K562 (cell line): ENCODE data around the gene ANKRD44. TPM values are rescaled to one million over a fixed set of nuclear protein-coding genes. Genes with fewer than 3 reads are reported as not detected.

ENCODE experiments used
- ATAC-seq: fragments of 200-7000 bp; cut with Tn5 transposase; 3 replicates; pipeline ENCODE4 v1.9.1; 2020; ENCODE audit warnings: moderate library complexity
- BruUV-seq: library from RNA; stranded (reverse); fragments of 400-500 nt; replicated peaks from 2 replicates; lab custom pipeline; 2021; lab: Mats Ljungman, UMichigan
- CTCF ChIA-PET: fragments of 300-600 bp; formaldehyde crosslinking; extraction: SDS; loops from one replicate; lab custom pipeline; 2021; ENCODE audit warnings: low intra/inter-chr PET ratio; lab: Yijun Ruan, JAX
- POLR2A ChIA-PET: fragments of 300-600, 350-650 bp; sonication (Branson Sonifier 250); formaldehyde crosslinking; extraction: SDS; loops from one replicate; lab custom pipeline; 2021; ENCODE audit warnings: antibody characterized with exemption, inconsistent platforms; lab: Yijun Ruan, JAX
- DNase-seq, 4 experiments: peaks; one replicate each; pipeline versions ENCODE4 v3.0.0 to v3.0.0-alpha.2; 2011 to 2018; ENCODE audit warnings: low spot score in 3 of 4, mixed read lengths in 3 of 4; ENCODE audit errors: extremely low read depth in 1 of 4
- FAIRE-seq: peaks from 2 replicates; lab custom pipeline; 2011; peaks lifted over from hg19 to GRCh38; lab: Jason Lieb, UNC
- H2AFZ ChIP-seq: 2 replicates; pipeline ENCODE4 v1.6.0; 2011; ENCODE audit warnings: low read depth, low read length, control low read depth, inconsistent platforms
- H3K27ac ChIP-seq: fragments of 200-600 bp; 3 replicates; pipeline ENCODE4 v1.8.0; 2011; ENCODE audit warnings: low read depth, mild to moderate bottlenecking, control low read depth, inconsistent platforms, low read length, moderate library complexity, mixed read lengths; ENCODE audit errors: extremely low read depth
- H3K27me3 ChIP-seq, 2 experiments: fragments of 300-600 bp in 1 of 2; 2 replicates in 1 of 2; 3 replicates in 1 of 2; pipeline versions ENCODE4 v1.6.0 to v1.8.0; 2011; ENCODE audit warnings: inconsistent platforms in 2 of 2, low read length in 2 of 2, mild to moderate bottlenecking in 1 of 2, mixed read lengths in 1 of 2, moderate library complexity in 1 of 2; ENCODE audit not compliant: control insufficient read depth in 2 of 2, insufficient read depth in 2 of 2
- H3K36me3 ChIP-seq: fragments of 300-600 bp; 3 replicates; pipeline ENCODE4 v1.8.0; 2011; ENCODE audit warnings: mild to moderate bottlenecking, low read length, inconsistent platforms; ENCODE audit not compliant: control insufficient read depth, insufficient read depth
- H3K4me1 ChIP-seq, 2 experiments: fragments of 200-600 bp in 1 of 2; replicated peaks in 1 of 2; 2 replicates in 1 of 2; 3 replicates in 1 of 2; pipeline versions ENCODE4 v1.5.1 to v1.8.0; 2011; ENCODE audit warnings: inconsistent platforms in 2 of 2, low read length in 2 of 2, mild to moderate bottlenecking in 1 of 2, mixed read lengths in 1 of 2, moderate library complexity in 1 of 2; ENCODE audit not compliant: control insufficient read depth in 2 of 2, insufficient read depth in 2 of 2
- H3K4me2 ChIP-seq: 2 replicates; pipeline ENCODE4 v1.6.1; 2011; ENCODE audit warnings: low read length, control low read depth, inconsistent platforms, mixed read lengths; ENCODE audit not compliant: insufficient read depth
- H3K4me3 ChIP-seq: fragments of 200-600 bp; sonication (generic), shearing (Covaris generic); 2 replicates; pipeline ENCODE4 v1.5.1; 2016; ENCODE audit warnings: control low read depth, inconsistent platforms
- H3K79me2 ChIP-seq: fragments of 200-600 bp; 3 replicates; pipeline ENCODE4 v1.8.0; 2011; ENCODE audit warnings: low read length, inconsistent platforms; ENCODE audit not compliant: control insufficient read depth, insufficient read depth
- H3K9ac ChIP-seq, 2 experiments: 2 replicates each; pipeline versions ENCODE4 v1.6.0 to v1.6.1; 2011; ENCODE audit warnings: low read depth in 2 of 2, low read length in 2 of 2, control low read depth in 1 of 2, inconsistent platforms in 1 of 2, mild to moderate bottlenecking in 1 of 2, mixed read lengths in 1 of 2; ENCODE audit not compliant: insufficient read depth in 1 of 2
- H3K9me1 ChIP-seq: one replicate; pipeline ENCODE4 v1.6.0; 2011; ENCODE audit warnings: inconsistent platforms, mild to moderate bottlenecking, low read length, moderate library complexity; ENCODE audit not compliant: control insufficient read depth, insufficient read depth
- H3K9me3 ChIP-seq: replicated peaks from 2 replicates; pipeline ENCODE4 v1.5.1; 2011; ENCODE audit warnings: low read depth, low read length, inconsistent platforms; ENCODE audit not compliant: control insufficient read depth, insufficient read depth
- H4K20me1 ChIP-seq: replicated peaks from 2 replicates; pipeline ENCODE4 v1.6.1; 2011; ENCODE audit warnings: low read length, inconsistent platforms, mixed read lengths; ENCODE audit not compliant: control insufficient read depth, insufficient read depth
- ARID3B ChIP-seq: fragments of 250-450 bp; sonication (Bioruptor Pico); IDR thresholded peaks from 2 replicates; pipeline ENCODE4 v1.4.0; 2020; ENCODE audit warnings: borderline replicate concordance
- CREM ChIP-seq: IDR thresholded peaks from 2 replicates; pipeline ENCODE4 v1.6.1; 2014; ENCODE audit warnings: antibody characterized with exemption, low read depth
- ELF4 ChIP-seq: fragments of 450-650 bp; formaldehyde crosslinking; IDR thresholded peaks from 2 replicates; pipeline ENCODE4 v1.4.0; 2022; ENCODE audit warnings: missing genetic modification characterization
- HIVEP1 ChIP-seq: fragments of 250-450 bp; sonication (Bioruptor Pico); IDR thresholded peaks from 2 replicates; pipeline ENCODE4 v1.4.0; 2020; ENCODE audit warnings: mild to moderate bottlenecking
- MTA3 ChIP-seq: fragments of 450-650 bp; formaldehyde crosslinking; IDR thresholded peaks from 2 replicates; pipeline ENCODE4 v1.6.1; 2017; ENCODE audit warnings: mild to moderate bottlenecking, borderline replicate concordance
- ZNF609 ChIP-seq: sonication (generic); formaldehyde crosslinking; IDR thresholded peaks from 2 replicates; pipeline ENCODE4 v1.8.1; 2023; ENCODE audit warnings: missing genetic modification reagents, mild to moderate bottlenecking, borderline replicate concordance
- ZNF740 ChIP-seq, 3 experiments: fragments of 200-800 bp in 1 of 3; sonication (Bioruptor generic) in 1 of 3; sonication (generic) in 1 of 3; formaldehyde crosslinking in 1 of 3; IDR thresholded peaks; 2 replicates each; pipeline versions ENCODE4 v1.6.1 to v1.8.0; 2016 to 2022; ENCODE audit warnings: mild to moderate bottlenecking in 2 of 3, missing compliant biosample characterization in 2 of 3, missing genetic modification characterization in 2 of 3, missing genetic modification reagents in 1 of 3
- WGBS: fragments of 100-300 bp; shearing (Covaris generic); methylation state at CpG from one replicate; pipeline ENCODE4 v1.1.6; 2016; ENCODE audit warnings: low coverage, mixed read lengths; ENCODE audit not compliant: insufficient coverage; ENCODE audit errors: missing lambda C conversion rate; 5-methylcytosine and 5-hydroxymethylcytosine counted together
- in situ Hi-C: fragments of 300-500 bp; cut with MboI; formaldehyde crosslinking; loops from 4 replicates; pipeline ENCODE4 v1.15.0; 2018; ENCODE audit warnings: inconsistent platforms, mixed read lengths
- intact Hi-C: fragments of 100-400 bp; cut with micrococcal nuclease; formaldehyde crosslinking; loops from 2 replicates; pipeline ENCODE4 v1.14.2; 2022
- polyA plus RNA-seq, 8 experiments: library from polyadenylated mRNA; depleted of rRNA in 4 of 8; stranded (reverse) in 5 of 8; unstranded in 3 of 8; fragments of >200 nt; fragmentation: Nextera tagmentation in 2 of 8; fragmentation: Illumina TruSeq in 1 of 8; extraction: Ambion mirVana in 2 of 8; extraction: Trizol in 1 of 8; gene quantifications; 2 replicates each; pipeline versions ENCODE4 v1.2.1 to v1.2.3, GENCODE V29; 2011 to 2014; ENCODE audit warnings: inconsistent platforms in 1 of 8, missing spikeins in 1 of 8
- total RNA-seq, 7 experiments: library from RNA; depleted of rRNA in 6 of 7; stranded (reverse); fragments of >200 nt in 6 of 7; fragmentation: Illumina TruSeq in 2 of 7; extraction: Trizol in 2 of 7; gene quantifications; 2 replicates each; pipeline versions ENCODE4 v1.2.1 to v1.2.3, GENCODE V29; 2011 to 2021; ENCODE audit warnings: low replicate concordance in 1 of 7

Gene ANKRD44
- total and polyA plus RNA-seq, 9 of the 15 experiments (the other 6 are each of a cell fraction or from before 2014, with no cell fraction given) = 0.03 to 0.64 (median 0.07) TPM; not detected in 3

GRCh38 chr2:197072533-197072932 is 238.0 kb downstream of the ANKRD44 start:
- DNase-seq = no peak
- no peak for FAIRE-seq
- Histone ChIP-seq H3K79me2 (no peaks in the 10 kb centered on the region), H3K27me3 (no peaks in the 10 kb centered on the region), H4K20me1 (no peaks in the 10 kb centered on the region), H3K4me3 (no peak overlapping the region), H3K9ac (no peak overlapping the region), H3K9me1 (no peaks in the 10 kb centered on the region), H3K36me3 (no peaks in the 10 kb centered on the region), H3K9me3 (no peaks in the 10 kb centered on the region), H2AFZ (no peak overlapping the region), H3K4me2 (no peak overlapping the region), H3K4me1 (no peaks in the 10 kb centered on the region), H3K27ac (no peak overlapping the region)
- ChIA-PET POLR2A (no interaction called here), CTCF (no interaction called here)
- intact Hi-C loops = loop anchor here (10.0 kb wide), 1 partner anchor 302 kb away; no protein-coding TSS in a partner anchor
- no TSS peak for BruUV-seq
- no peak for TF ChIP-seq ZNF740 (CRISPR knock-in tag; IDR thresholded peaks at IDR 0.05)
- no peak for TF ChIP-seq ZNF740 (tag; IDR thresholded peaks at IDR 0.05)
- TF ChIP-seq ELF4 (CRISPR knock-in tag) = no peak
- no peak for TF ChIP-seq CREM
- TF ChIP-seq ARID3B = no peak
- no peak for TF ChIP-seq MTA3
- no peak for TF ChIP-seq HIVEP1 (CRISPR knock-in tag)
- TF ChIP-seq ZNF609 = no peak
- in situ Hi-C loops = no loop called here
- ATAC-seq = no peak
- 0% methylated on average over 3 of the region's 3 CpGs for WGBS
